ENCODE data around the gene ANP32B. TPM values are rescaled to one million over a fixed set of nuclear protein-coding genes. Genes with fewer than 3 reads are reported as not detected.

ANP32B gene
- total RNA-seq, 6 experiments from 2014 or later, result 99.6 to 165 (median 155) TPM

GRCh38 chr9:98010445-98010844 is 27.3 kb downstream of the ANP32B start:
- TF ChIP-seq CTCF (IDR thresholded peaks at IDR 0.05), result no peak
- H3K4me1 Mint-ChIP-seq (ENCODE audit: low read depth), result peaks cover 33% of the 10 kb centered on the region
- peak overlapping the region; percentile 40; the same call in 1 of the 2 replicates for H3K27ac Mint-ChIP-seq
- H3K9me3 Mint-ChIP-seq, result no peaks in the 10 kb centered on the region
- DNase-seq, result peak; percentile 39
- H3K27me3 Mint-ChIP-seq (ENCODE audit: insufficient read depth), result peaks cover 1% of the 10 kb centered on the region; the same call in 1 of the 2 replicates
- no peak overlapping the region for H3K4me3 Mint-ChIP-seq
- H3K36me3 Mint-ChIP-seq (ENCODE audit: low read depth), result peaks cover 60% of the 10 kb centered on the region

GRCh38 chr9:98011122-98011521 is 28.0 kb downstream of the ANP32B start:
- no peaks in the 10 kb centered on the region for H3K9me3 Mint-ChIP-seq
- no peak overlapping the region for H3K4me3 Mint-ChIP-seq
- peaks cover 1% of the 10 kb centered on the region; the same call in 1 of the 2 replicates for H3K27me3 Mint-ChIP-seq (ENCODE audit: insufficient read depth)
- no peak for DNase-seq
- peaks cover 66% of the 10 kb centered on the region for H3K36me3 Mint-ChIP-seq (ENCODE audit: low read depth)
- peaks cover 33% of the 10 kb centered on the region for H3K4me1 Mint-ChIP-seq (ENCODE audit: low read depth)
- H3K27ac Mint-ChIP-seq, result peak overlapping the region; percentile 32; the same call in 1 of the 2 replicates
- no peak for TF ChIP-seq CTCF (IDR thresholded peaks at IDR 0.05)

- H3K4me1 Mint-ChIP-seq (ENCODE audit: low read depth), result peaks cover under 1% of the 10 kb centered on the region; the same call in 1 of the 2 replicates
- H3K27ac Mint-ChIP-seq, result no peak overlapping the region
- no peak overlapping the region for H3K4me3 Mint-ChIP-seq
- H3K27me3 Mint-ChIP-seq (ENCODE audit: insufficient read depth), result no peaks in the 10 kb centered on the region
- no peak for DNase-seq
- TF ChIP-seq CTCF (IDR thresholded peaks at IDR 0.05), result no peak
- H3K36me3 Mint-ChIP-seq (ENCODE audit: low read depth), result peaks cover 43% of the 10 kb centered on the region
- no peaks in the 10 kb centered on the region for H3K9me3 Mint-ChIP-seq
Measured at GRCh38 chr9:98016137-98016680, 33.1 kb downstream of the ANP32B start.

GRCh38 chr9:98017306-98017705 is 34.2 kb downstream of the ANP32B start:
- H3K27ac Mint-ChIP-seq, result no peak overlapping the region
- peaks cover 40% of the 10 kb centered on the region for H3K36me3 Mint-ChIP-seq (ENCODE audit: low read depth)
- H3K9me3 Mint-ChIP-seq, result no peaks in the 10 kb centered on the region
- H3K27me3 Mint-ChIP-seq (ENCODE audit: insufficient read depth), result no peaks in the 10 kb centered on the region
- DNase-seq, result no peak
- peaks cover 11% of the 10 kb centered on the region for H3K4me1 Mint-ChIP-seq (ENCODE audit: low read depth)
- H3K4me3 Mint-ChIP-seq, result no peak overlapping the region
- TF ChIP-seq CTCF (IDR thresholded peaks at IDR 0.05), result no peak

GRCh38 chr9:98018347-98018746 is 35.2 kb downstream of the ANP32B start:
- H3K9me3 Mint-ChIP-seq, result no peaks in the 10 kb centered on the region
- H3K27ac Mint-ChIP-seq, result no peak overlapping the region; the same call in 1 of the 2 replicates
- H3K36me3 Mint-ChIP-seq (ENCODE audit: low read depth), result peaks cover 37% of the 10 kb centered on the region
- H3K27me3 Mint-ChIP-seq (ENCODE audit: insufficient read depth), result no peaks in the 10 kb centered on the region
- no peak overlapping the region for H3K4me3 Mint-ChIP-seq
- DNase-seq, result no peak
- H3K4me1 Mint-ChIP-seq (ENCODE audit: low read depth), result peaks cover 20% of the 10 kb centered on the region
- no peak for TF ChIP-seq CTCF (IDR thresholded peaks at IDR 0.05)
